ENCODE results near the gene LRRC23. TPM values are rescaled to one million over a fixed set of nuclear protein-coding genes. Genes with fewer than 3 reads are reported as not detected.

The LRRC23 gene
- total and polyA plus RNA-seq, 2 of the 13 experiments (the other 11 are each of a cell fraction or from before 2014, with no cell fraction given), result 6.0 to 7.8 TPM

- H3K9ac ChIP-seq (ENCODE audit: insufficient read depth, low read depth, low read length), result no peak overlapping the region
- H3K9me3 ChIP-seq (ENCODE audit: low read length), result no peaks in the 10 kb centered on the region
- H3K27ac ChIP-seq (ENCODE audit: extremely low read length, insufficient read depth, low read length), result no peak overlapping the region
- FAIRE-seq (no peak), ATAC-seq (no peak), DNase-seq (ENCODE audit: low spot score) (no peak)
- no peaks in the 10 kb centered on the region for H3K27me3 ChIP-seq (ENCODE audit: control insufficient read depth in 1 of 2, insufficient read depth in 2 of 2, low read length in 2 of 2)
- H2AFZ ChIP-seq (ENCODE audit: low read length), result no peak overlapping the region
- peaks cover 0 to 10% of the 10 kb centered on the region in 2 experiments; a peak in 2 of 5 replicates for H3K36me3 ChIP-seq (replicated peaks in 1 of 2; ENCODE audit: control insufficient read depth in 1 of 2, insufficient read depth in 2 of 2, low read length in 2 of 2)
- H3K4me2 ChIP-seq (ENCODE audit: low read depth, low read length), result no peak overlapping the region
- ChIA-PET POLR2A (interaction anchor here (0.6 to 2.5 kb wide), 6 partner anchors 12 to 182 kb away, joined by 3 to 12 read pairs (median 4); partner anchors contain the start of gene TPI1), CTCF (ENCODE audit: low intra/inter-chr PET ratio, low total read pairs) (no interaction called here)
- intact Hi-C loops (cut with micrococcal nuclease; ENCODE audit: unreplicated experiment) (no loop called here), in situ Hi-C loops (cut with HindIII; ENCODE audit: extremely low pct_ligation_motif_present, low pct_unique_long_range_greater_than_20kb) (loop anchor here (10.0 kb wide), 1 partner anchor 173 kb away; no protein-coding TSS in a partner anchor)
- TF ChIP-seq RXRB (CRISPR knock-in tag; IDR thresholded peaks at IDR 0.05; ENCODE audit: borderline replicate concordance) (no peak), BCLAF1 (IDR thresholded peaks at IDR 0.05) (no peak), DNMT3B (CRISPR knock-in tag; conservative IDR thresholded peaks at IDR 0.05) (no peak), ZNF597 (CRISPR knock-in tag; IDR thresholded peaks at IDR 0.05) (no peak), ZNF800 (CRISPR knock-in tag; IDR thresholded peaks at IDR 0.05) (no peak), ZNF367 (CRISPR knock-in tag; IDR thresholded peaks at IDR 0.05; ENCODE audit: borderline replicate concordance) (no peak), ZNF383 (CRISPR knock-in tag; IDR thresholded peaks at IDR 0.05; ENCODE audit: borderline replicate concordance) (no peak), FIP1L1 (IDR thresholded peaks at IDR 0.05; ENCODE audit: borderline replicate concordance, insufficient read depth, low read depth, low read length) (no peak), POLR2A (IDR thresholded peaks at IDR 0.05; ENCODE audit: insufficient read depth in 1 of 2, low read depth in 2 of 2, low read length in 2 of 2) (no peak), ZNF136 (CRISPR knock-in tag; IDR thresholded peaks at IDR 0.05; ENCODE audit: low read depth) (no peak)
- 90% methylated on average over 11 of the region's 12 CpGs for WGBS (ENCODE audit: low lambda C conversion rate)
- H3K4me1 ChIP-seq (ENCODE audit: insufficient read depth, low read length), result peaks cover 48% of the 10 kb centered on the region
- no TSS peak for BruUV-seq (replicated peaks)
- no peaks in the 10 kb centered on the region for H3K79me2 ChIP-seq (ENCODE audit: insufficient read depth, low read length)
- no peak overlapping the region for H3K4me3 ChIP-seq (replicated peaks in 1 of 3; ENCODE audit: insufficient read depth in 1 of 3, low read depth in 2 of 3, low read length in 3 of 3)
- no peaks in the 10 kb centered on the region for H4K20me1 ChIP-seq (ENCODE audit: insufficient read depth, low read length)
Measured at GRCh38 chr12:6941782-6942181, 37.2 kb downstream of the LRRC23 start.
